Stimulated activated CD4-positive, alpha-beta T cell treated with anti-CD3 and anti-CD28 coated beads, TNF-alpha, amount 100 ng/mL, for 24 hours (primary cell): ENCODE measurements around the gene CSTF3.
"Not testable (repeated sequence)": the region's sequence is repeated elsewhere in the genome, so short reads cannot be mapped to it uniquely, and the experiment has no call there.

ENCODE experiments used
- DNase-seq, 3 experiments: peaks; one replicate each; pipeline ENCODE4 v3.0.0-alpha.2; 2020; ENCODE audit warnings: low read depth in 3 of 3

Gene CSTF3

DNA sequence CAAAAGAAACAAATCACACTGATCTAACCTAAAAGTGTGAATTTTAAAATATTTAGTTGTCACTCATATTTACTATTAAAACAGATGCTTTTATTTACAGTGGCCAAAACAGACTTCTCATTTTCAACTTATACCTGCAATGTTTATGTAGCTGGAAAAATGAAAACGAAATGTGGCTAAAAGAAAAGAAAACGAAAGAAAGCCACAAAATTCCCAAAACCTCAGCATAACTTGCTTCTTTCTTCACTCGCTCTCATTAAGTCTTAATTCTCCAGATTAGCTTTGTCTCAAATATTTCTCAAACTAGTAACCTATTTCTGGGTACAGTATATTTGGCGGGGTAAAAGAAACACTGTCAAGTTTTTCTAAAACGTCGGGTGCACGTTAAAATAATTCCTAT, 693 bp downstream of the CSTF3 start:
- no peak for DNase-seq

DNA sequence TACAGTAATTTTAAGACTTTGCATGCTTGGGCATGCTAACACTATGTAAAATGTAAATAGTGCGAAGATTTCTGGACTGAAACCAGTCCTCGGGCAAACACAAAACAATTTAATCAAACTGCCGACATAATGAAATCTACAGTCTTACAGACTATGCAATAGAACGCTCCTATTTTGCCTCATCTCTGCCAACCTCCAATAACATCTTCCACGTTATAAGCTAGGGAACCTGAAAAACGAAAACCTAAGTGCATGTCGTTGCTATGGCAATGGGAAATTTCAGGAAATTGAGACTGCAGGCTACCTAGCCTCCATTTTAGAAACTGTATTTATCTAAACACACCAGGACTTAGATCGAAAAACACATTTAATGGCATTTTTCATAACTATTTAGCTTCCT, 1.1 kb downstream of the CSTF3 start:
- no peak for DNase-seq

DNA sequence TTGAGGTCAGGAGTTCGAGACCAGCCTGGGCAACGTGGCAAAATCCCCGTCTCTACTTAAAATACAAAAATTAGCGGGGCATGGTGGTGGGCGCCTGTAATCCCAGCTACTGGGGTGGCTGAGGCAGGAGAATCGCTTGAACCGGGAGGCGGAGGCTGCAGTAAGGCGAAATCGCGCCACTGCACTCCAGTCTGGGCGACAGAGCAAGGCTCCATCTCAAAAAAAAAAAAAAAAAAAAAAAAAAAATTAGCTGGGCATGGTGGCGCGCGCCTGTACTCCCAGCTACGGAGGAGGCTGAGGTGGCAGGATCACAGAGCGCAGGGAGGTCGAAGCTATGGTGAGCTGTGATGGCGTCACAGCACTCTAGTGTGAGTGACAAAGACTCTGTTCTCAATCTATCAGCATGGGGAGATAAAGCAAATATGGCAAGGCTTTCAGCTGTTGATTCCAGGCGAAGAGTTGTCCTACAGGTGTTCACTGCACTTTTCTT, 1.9 kb downstream of the CSTF3 start:
- not testable (repeated sequence) for DNase-seq

DNA sequence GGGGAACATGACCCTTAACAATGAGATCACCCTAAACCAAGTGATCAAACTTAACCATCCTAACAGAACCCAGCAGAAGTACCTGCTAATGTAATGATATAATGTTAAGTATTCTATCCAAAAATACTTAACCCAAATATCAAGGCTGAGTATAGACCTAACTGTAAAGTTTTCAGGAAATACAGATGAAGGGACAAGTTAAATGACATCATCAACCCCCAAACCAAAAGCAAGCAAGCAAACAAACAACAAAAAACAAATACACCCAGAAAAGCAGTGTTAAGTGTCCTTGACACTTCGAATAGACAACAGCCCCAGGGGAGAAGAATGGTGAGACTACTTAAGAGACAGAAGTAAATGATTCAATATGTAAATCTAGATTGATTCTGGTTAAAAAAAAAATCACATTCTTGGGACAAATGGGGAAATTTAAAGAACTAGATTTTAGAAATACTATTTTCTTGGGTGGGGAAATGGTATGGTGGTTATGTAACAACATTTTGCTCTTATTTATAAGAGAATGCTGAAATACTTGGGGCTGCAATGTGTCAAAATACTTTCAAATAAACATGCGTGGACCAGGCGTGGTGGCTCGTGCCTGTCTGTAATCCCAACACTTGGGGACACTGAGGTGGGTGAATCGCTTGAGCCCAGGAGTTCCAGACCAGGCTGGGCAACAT, 2.5 kb downstream of the CSTF3 start:
- DNase-seq: no peak

DNA sequence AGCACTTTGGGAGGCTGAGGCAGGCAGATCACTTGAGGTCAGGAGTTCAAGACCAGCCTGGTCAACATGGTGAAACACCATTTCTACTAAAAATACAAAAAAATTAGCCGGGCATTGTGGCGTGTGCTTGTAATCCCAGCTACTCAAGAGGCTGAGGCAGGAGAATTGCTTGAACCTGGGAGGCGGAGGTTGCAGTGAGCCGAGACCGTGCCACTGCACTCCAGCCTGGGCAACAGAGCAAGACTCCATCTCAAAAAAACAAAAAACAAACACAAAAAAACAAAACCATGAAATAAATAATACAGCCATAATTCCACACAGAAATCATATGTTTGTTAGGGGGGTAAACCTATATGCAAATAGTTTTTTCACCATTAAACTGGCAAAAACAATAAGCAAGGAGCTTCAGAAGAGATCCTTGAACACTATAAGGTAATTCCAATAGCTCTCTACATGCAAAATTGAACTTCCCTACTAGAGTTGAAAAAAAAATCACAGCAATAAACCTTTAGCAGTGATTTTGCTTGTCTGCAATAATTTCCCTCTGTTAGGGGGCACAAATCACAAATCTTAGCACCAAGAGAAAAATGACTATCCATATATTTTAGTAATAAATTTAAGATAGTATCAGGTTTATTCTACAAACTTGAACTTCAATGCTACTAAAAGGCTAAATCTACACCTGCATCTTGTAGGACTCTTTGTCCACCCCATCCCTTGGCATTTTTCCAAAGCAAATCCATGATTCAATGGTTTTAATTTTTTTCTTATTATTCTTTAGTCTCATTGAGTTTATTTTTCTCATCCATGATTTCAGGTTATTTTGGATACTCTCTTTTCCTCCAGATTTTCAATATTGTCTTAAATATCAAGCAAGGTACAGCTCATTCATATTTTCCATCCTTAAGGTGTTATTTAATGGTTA, 3.9 kb downstream of the CSTF3 start:
- no peak for DNase-seq

DNA sequence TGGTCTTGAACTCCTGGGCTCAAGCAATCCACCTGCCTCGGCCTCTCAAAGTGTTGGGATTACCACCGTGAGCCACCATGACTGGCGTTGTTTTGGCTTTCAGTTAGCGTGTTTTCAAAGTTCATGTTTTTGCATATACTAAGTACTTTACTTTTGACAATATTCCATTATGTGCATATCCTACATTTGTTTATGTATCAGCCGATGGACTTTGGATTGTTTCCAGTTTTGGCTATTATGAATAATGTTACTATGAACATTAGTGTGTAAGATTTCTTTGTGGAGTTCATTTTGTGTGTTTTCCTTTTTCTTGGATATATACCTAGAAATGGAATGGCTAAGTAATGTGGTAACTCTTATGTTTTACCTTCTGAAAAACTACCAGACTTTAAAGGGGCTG, 9.9 kb downstream of the CSTF3 start:
- no peak for DNase-seq

DNA sequence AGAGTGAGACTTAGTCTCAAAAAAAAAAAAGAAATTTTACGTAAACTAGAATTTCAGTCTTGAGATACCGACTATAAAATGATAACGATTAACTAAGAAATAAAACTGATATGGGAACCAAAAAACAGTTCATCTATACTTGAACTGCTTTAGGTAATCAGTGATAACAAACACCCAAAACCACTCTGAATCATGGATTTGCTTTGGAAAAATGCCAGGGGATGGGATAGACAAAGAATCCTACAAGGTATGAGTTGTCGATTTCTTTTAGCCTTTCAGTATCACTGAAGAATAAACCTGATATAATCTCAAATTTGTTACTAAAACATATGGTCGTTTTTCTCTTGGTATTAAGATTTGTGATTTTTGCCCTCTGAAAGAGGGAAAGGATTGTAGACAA, 13.7 kb downstream of the CSTF3 start:
- DNase-seq: no peak

DNA sequence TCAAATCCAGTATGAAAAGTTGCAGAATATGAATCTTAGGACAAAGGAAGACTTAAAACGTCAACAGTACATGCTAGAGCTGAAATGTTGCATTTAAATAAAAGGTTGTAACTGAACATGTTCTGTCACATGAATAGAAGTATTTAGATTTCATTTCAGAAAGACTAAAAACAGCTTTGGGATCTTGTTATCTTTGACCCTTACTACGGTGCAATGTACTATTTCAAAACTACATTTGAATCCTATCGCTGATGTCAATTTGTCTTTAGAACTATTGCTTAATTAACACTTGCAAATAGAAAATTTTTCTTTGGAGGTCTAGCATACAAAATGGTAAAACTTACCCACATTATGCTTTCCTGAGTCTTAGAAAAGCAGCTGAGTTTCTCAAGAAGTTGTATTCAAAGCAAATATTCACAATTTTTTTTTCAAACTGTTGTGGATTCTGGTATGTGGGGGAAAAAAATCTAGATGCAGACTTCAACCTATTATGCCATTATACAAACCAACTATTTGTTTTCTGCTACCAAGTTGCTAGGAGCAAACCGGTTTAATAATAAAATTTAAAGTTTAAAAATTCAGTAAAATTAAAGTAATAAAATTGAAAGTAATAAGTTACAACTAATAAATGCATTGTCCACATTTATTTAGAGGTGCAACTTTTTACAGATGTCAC, 25.4 kb downstream of the CSTF3 start:
- no peak for DNase-seq

DNA sequence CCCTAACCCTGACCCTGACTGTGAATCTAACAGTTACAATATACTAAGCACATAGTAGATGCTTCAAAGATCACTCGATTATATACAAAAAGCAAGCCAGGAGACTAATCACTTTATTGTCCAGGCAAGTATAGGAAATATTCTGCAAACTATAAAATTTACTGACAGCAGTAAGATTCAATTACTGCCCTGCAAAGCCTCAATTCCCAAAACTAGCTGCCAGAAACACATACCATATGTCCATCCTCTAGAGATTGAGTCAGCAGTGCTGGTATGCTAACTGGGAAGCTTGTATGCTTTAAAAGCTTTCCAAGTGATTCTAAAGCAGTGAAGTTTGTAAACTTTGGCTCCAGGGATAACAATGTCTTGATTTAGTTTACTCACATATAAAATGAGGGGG, 26.1 kb downstream of the CSTF3 start:
- DNase-seq: no peak

DNA sequence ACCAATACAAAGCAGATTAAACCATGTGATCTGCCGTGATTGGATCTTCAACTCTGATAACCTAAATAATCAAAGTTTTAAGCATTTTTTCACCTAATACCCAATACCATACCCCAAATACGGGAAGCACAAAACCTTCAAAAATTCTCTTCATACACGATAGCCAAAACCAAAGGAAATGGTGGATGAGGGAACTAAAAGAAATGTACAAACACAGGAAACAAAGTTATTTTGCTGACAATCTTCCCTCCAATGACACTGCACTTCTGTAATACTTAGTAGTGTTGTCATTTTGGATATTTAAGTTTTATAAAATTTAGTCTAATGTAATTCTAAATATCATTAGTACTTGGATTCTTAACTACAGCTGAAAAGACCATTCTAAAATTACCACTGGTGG, 27.0 kb downstream of the CSTF3 start:
- no peak for DNase-seq

DNA sequence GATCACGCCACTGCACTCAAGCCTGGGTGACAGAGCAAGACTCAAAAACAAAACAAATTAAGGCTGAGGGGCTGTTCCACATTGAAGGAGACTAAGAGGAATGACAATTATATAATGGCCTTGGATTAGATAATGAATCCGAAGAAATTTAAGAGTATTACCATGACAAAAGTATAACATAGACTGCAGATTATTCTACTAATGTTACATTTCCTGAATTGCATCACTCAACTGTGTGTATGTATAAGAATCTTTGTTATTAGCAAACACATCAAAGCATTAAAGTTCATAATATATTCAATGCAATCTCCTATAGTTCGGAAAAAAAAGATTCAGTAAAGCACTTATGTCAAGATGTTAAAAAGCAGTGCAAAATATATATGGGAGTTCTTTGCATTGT, 27.5 kb downstream of the CSTF3 start:
- no peak for DNase-seq

DNA sequence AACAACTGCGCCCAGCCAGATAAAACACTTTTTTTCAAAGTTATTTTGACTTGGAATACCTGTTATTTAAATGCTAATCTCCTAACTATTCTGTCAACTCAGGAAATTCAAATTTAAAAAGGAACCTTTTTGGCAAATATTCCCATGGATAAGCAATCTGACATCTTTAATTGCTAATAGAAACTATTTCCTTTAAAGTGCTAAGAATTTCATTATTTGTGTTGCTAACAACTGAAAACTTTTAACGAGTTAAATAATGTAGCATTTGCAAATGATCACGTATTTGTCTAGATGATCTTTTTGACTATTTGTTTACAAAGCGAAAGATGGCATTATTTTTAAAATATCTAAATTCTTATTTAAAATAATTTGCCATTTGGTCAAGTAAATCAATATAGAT, 28.8 kb downstream of the CSTF3 start:
- DNase-seq: no peak

DNA sequence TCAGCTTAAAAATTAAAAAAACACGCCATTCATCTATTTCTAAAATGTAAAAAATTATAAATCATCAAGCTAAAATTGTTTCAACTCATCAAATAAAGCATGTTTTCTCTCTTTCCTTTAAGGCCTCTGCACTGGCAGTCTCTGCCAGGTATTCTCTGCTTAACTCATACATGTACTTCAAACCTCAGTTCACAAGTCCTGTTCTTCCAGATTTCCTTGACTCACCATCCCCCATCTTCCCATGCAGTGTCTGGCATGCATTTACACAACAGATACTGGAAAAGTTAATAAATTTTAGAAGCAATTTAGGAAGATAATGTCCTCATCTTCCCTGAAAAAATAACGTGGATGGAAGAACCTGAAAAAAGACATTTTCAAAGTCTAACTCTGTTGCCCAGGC, 32.5 kb downstream of the CSTF3 start:
- DNase-seq: no peak

DNA sequence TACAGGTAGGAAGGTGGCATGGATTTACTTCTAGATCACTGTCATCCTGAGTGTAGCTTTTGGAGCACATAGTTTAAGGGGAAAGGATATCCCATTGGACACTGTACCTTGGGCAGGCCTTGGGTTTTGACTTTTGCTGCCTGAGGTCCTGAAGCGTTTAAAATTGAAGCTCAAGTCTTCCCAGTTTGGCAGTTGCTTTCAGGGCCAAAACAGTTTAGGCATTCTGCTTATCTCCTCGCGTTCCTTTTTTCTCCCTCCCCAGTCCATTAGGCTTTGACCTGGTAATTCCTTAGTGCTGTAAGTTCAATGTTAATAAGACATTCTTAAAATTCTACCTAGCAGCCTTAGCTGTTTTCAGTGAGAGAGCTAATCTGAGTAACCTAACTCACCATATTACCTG, 35.7 kb downstream of the CSTF3 start:
- no peak for DNase-seq

DNA sequence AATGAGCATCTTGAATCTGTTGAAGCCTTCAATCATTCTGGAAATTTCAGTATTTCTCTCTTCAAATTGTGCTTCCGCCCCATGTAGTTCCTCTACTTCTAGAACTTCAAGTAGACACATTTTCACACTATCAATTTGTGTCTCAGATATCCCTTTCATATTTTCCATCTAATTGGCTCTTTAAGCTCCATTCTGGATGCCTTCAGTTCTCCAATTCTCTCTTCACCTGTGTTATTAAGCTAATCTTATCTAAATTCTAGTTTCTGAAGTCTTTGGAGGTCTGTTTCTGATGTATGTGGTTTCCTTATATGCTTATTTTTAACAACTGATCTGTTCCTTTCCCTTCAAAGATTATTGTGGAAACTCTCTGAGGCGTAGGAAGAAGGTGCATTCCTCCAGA, 36.3 kb downstream of the CSTF3 start:
- DNase-seq: no peak

DNA sequence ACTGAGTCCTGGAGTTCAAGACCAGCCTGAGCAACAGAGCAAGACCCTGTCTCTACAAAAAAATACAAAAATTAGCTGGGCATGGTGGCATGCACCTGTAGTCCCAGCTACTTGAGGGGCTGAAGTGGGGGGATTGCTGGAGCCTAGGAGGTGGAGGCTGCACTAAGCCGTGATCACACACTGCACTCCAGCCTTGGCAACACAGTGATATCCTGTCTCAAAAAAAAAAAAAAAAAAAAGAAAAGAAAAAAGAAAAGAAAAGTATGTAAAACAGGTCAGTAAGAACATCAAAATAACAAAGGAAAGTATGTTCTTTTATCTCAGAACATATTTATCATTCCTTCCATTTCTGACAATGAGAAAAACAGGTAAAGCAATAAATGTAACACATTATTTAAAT, 38.6 kb downstream of the CSTF3 start:
- DNase-seq: not testable (repeated sequence)

DNA sequence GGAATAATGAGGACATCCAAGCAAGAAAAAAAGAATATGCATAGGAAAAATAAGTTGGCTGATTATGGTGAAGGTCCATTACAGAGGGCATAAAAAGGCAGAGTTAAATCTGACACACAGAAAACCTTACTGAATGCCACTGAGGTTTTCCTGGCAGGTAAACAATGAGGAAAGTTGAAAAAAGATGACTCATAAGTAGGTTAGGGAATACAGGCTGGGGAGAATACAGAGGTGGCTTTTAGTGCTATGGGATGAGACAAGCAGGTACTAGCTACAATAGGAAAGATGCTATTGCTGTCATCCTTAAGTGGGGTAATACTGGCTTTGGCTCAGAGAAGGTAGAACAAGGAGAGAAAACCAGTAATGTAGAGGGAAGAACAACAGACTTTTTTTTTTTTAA, 44.7 kb downstream of the CSTF3 start:
- no peak for DNase-seq

DNA sequence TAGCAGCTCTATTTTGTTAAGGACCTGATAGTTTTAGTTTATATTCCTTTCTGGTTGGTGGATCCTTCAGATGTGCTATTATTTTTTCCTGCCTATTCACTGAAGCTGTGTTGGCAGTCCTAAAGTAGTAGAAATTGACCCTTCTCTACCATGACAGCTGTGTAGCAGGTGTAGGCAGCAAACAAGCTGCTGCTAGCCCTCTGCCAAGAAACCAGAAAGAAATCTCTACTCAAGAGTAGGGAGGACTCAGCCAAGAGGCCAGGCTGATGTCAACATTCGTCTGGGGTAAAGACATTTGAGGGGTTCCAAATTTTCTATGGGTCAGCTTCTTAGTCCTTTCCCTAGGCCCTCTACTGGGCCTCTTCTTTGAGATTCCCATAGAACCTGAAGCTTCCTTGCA, 51.2 kb downstream of the CSTF3 start:
- no peak for DNase-seq

DNA sequence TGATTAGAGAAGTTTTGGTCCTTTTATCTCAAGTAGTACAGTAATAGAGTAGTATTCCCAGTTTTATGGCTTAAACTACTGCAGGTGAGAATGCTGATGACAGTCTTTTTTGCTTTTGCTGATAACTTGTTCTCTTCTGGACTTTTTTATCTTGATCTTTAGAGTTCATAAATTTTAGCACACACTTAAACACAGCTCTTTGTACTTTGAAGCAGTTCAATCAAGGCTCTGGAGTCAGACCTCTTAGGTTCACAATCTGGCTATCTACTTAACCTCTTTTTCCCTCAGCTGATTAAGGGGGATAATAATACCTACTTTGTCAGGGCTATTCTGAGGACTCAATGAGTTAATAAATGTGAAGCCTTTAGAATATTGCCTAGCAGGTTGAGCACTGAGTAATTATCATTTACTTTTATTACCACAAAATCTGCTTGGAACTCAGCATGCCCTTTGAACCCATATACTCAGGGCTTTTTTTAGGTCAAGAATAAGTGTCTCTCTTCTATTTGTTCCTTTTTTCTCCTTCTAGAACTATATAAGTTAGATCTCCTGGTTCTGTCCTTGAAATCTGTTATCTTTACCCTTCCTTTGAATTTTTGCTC, 51.9 kb downstream of the CSTF3 start:
- DNase-seq: no peak

DNA sequence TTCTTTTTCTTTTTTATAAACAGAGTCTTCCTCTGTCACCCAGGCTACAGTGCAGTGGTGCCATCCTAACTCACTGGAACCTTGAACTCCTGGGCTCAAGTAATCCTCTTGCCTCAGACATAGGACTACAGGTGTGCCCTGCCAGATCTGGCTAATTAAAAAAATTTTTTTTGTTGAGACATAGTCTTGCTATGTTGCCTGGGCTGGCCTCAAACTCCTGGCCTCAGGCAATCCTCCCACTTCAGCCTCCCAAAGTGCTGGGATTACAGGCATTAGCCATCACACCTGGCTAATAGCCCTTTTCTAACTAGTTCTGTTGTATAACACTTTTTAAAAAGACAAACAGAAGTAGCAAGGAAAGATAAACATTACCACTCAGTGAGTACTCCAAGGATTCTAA, 57.4 kb downstream of the CSTF3 start:
- DNase-seq: no peak

DNA sequence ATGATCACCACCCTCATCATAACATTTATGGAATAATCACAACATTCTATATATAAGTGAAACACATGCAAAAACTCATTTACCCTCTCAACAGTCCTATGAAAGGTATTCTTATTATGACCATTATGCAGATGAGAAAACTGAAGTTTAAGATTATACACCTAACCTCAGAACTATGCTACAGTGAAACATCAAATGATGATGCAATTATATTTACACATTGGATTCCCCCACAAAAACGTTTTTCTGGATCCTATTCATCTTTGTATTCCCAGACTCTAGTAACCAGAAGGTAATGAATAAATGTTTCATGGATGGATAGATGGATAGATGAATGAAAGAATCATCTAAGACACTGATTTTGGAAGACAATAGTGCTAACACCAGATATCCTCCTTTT, 67.1 kb downstream of the CSTF3 start:
- DNase-seq: no peak

DNA sequence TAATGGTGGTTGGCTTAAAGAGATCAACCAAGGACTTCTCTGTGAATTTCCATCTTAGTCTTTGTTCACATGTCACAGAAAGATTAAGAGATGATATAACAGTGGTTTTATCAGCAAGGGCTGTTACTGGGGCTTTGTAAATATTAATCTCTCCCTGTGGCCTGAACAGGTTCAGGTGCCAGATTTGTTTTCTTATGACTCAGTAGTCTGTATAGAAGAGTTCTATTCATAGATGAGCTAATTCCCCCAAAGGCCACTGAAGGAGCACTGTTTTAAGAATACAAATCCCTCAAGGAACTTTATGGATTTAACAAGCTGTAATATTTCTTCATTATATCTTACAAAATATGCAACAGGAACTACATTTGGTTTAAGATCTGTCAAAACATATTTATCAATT, 71.5 kb downstream of the CSTF3 start:
- no peak for DNase-seq
